C4-2B (cell line): ENCODE results near the gene MAP2K3.
"Not testable (repeated sequence)": the region's sequence is repeated elsewhere in the genome, so short reads cannot be mapped to it uniquely, and the experiment has no call there.

Source experiments
- H3K27ac ChIP-seq: fragments of 450-650 bp; 2 replicates; pipeline ENCODE4 v1.5.1; 2017
- ZFX ChIP-seq: fragments of 450-650 bp; IDR thresholded peaks from 2 replicates; pipeline ENCODE4 v1.6.1; 2017
- TF ChIP-seq, protein P1 (sequence below): fragments of 450-650 bp; conservative IDR thresholded peaks from 2 replicates; pipeline ENCODE4 v1.5.1; 2017; ENCODE audit warnings: mild to moderate bottlenecking

Gene MAP2K3

DNA sequence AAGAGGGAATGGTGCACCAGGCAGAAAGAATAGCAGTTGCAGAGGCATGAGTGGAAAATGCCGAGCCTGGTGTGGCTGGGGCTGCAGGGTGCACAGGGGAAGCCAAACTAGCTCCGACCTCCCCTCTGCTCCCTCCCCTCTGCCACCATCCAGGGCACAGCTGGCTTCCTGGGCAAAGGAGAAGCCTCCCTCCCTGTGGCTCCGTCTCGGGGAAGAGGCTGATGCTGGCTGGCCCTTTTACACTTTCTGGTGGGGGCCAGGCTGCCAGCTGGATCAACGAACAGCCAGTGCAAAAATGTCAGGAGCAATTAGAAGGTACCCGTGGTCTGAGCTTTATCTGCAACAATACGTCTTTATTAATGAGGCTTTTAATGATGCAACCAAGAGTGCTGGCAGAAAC, 54.5 kb downstream of the MAP2K3 start:
- H3K27ac ChIP-seq = no peak overlapping the region
- TF ChIP-seq, protein P1, sequence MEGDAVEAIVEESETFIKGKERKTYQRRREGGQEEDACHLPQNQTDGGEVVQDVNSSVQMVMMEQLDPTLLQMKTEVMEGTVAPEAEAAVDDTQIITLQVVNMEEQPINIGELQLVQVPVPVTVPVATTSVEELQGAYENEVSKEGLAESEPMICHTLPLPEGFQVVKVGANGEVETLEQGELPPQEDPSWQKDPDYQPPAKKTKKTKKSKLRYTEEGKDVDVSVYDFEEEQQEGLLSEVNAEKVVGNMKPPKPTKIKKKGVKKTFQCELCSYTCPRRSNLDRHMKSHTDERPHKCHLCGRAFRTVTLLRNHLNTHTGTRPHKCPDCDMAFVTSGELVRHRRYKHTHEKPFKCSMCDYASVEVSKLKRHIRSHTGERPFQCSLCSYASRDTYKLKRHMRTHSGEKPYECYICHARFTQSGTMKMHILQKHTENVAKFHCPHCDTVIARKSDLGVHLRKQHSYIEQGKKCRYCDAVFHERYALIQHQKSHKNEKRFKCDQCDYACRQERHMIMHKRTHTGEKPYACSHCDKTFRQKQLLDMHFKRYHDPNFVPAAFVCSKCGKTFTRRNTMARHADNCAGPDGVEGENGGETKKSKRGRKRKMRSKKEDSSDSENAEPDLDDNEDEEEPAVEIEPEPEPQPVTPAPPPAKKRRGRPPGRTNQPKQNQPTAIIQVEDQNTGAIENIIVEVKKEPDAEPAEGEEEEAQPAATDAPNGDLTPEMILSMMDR = no peak
- no peak for TF ChIP-seq ZFX

DNA sequence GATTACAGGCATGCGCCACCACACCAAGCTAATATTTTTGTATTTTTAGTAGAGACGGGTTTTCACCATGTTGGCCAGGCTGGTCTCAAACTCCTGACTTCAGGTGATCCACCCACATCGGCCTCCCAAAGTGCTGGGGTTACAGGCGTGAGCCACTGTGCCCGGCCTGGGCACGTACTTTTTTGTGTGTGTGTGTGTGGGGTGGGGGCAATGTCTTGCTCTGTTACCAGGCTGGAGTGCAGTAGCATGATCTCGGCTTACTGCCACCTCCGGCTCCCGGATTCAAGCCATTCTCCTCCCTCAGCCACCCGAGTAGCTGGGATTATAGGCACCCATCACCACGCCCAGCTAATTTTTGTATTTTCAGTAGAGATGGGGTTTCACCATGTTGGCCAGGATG, 55.1 kb downstream of the MAP2K3 start:
- not testable (repeated sequence) for H3K27ac ChIP-seq

DNA sequence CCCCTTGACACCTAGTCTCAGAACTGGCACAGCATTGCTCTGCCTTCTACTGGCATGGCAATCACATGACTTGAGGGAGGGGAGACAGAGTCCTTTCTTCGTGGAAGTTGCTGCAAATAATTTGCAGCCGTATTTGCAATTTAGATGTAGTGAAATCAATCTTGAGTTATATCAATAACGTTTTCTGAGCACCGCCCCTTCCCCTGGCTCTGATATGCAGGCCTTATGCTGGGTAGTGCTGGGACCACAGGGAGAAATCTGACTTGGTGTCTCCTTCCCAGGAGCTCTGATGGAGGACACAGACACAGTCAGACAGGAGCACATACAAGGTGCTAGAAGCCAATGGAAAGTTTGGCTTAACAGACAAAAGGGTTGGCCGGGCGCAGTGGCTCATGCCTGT, 55.9 kb downstream of the MAP2K3 start:
- H3K27ac ChIP-seq = not testable (repeated sequence)

DNA sequence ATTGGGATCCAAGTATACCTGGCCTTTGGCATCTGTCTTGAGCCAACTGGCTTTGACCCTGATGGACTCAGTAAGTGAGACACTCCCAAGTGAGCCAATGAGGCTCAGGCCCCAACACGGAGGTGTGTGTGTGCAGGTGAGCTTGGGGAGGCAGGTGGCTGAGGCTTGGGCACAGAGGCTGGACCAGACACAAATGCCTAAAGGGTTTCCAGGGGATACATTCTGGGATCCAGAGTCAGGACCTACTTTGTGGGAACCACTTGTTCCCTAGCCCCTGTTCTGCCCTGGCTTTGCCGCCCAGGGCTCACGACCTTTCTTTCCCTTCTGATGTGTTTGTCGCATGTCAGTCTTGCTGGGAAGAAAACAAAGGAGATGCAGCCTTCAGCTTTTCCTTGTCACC, 56.8 kb downstream of the MAP2K3 start:
- H3K27ac ChIP-seq = not testable (repeated sequence)

DNA sequence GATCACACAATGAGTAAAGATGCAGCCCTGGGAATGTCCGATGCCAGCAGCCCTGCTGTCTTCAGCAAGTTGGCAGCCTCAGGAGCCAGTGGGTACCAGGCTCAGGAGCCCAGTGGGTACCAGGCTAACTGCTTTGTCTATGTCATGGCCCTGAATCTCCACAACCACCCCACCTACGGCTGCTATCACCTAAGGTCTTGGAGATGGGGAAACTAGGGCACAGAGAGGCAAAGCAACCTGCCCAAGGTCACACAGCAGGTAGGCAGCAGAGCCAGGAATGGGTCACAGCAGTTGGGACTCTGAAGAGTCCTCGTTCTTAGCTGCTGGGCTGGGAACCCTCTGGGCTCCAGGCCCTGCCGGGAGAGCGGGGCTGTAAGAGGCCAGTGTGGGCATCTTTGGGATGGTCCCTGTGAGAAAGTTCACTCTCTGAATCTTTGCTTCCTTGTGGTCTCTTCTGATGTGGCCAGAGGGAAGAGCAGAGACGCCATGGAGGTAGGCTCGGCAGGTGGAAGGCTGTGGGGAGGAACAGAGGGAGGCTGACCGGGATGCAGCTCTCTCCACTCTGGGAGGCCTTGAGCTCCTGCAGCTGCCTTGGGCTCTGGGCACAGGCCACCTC, 57.5 kb downstream of the MAP2K3 start:
- H3K27ac ChIP-seq = not testable (repeated sequence)

DNA sequence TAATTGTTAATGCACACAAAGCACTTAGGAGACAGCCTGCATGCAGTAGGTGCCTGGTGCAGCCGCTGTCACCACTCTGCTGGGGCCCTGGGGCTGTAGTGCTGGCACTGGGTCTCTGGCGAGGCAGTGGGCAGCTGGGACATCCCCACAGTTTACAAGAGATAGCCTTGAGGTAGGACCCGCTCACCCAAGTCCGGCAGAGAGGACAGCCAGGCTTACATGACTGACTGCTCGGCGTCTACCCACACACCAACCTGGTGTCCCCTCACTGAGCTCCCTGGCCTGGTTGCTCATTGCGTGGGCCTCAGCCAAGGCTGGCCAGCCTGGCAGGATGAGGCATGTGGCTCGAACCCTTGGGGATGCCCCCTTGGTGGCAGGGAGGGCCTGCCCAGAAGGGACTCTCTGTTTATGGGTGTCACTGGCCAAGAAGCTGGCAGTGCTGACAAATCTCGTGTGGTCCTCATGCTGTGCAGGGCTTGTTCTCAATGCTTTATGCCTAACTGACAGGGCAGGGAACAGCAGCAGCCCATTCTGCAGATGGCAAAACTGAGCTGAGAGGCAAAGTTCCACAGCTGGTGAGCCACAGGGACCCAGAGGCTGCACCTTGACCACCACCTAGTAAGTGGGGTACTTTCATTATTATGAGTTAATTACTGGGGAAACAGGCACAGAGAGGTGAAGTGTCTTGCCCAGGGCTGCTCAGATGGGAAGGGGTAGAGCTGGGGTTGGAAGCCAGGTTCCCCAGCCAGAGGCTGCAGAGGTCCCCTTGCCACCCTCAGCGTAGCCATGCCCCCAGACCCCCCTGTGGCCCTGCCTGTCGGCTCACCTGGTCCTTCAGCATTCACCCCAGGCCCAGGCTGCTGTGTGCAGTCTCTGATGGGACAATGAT, 58.8 kb downstream of the MAP2K3 start:
- not testable (repeated sequence) for H3K27ac ChIP-seq

DNA sequence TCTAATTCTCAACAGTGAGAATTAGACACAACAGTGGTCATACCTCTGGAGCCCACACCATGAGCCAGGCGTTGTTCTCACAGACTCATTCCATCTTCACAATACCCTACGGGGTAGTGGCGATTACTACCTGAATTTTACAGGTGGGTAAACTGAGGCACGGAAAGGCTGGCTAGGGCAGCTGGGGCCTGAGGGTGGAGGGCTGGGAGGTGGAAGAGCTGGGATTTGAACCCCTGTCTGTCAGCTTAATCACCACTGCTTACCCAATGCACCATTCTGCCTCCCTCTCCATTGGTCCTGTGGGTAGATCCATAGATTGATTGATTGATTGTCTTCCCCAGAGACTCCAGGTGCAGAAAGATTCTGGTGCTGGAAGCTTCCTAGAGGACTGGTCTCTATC, 60.3 kb downstream of the MAP2K3 start:
- not testable (repeated sequence) for H3K27ac ChIP-seq

DNA sequence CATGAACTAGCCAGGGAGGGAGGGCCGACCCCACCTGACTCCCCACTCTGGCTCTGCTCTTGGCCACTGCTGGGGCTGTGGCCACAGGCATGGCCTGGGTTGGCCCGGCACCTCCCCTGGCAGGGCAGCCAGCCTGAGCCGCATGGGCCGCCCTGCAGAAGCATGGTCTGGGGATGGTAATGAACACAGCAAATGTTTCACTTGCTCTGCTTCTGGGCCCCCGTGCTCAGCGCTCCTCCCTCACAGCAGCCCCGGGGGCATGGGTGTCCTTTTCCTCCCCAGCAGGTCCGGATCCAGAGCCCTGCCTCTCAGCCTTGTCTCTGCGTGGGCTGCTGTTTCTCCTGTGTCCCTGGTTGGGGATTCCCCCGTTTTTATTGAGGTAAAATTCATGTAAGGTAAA, 60.7 kb downstream of the MAP2K3 start:
- TF ChIP-seq, protein P1 = no peak
- no peak for TF ChIP-seq ZFX
- no peak overlapping the region for H3K27ac ChIP-seq

DNA sequence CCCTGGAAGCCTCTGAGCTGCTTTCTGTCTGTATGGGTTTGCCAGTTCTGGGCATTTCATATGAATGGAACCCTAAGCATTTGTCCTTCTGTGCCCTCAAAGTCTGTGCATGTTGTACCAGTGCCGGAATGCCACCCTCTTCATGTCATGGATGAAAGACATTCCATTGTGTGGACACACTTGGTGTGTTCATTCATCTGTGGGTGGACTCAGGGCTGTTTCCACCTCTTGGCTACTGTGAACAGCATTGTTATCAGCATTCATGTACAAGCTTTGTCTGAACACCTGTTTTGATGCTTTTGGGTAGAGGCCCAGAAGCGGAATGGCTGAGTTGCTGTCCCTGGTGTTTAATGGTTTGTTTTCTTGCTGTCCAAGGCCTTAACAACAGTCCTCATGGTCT, 61.6 kb downstream of the MAP2K3 start:
- H3K27ac ChIP-seq = not testable (repeated sequence)

DNA sequence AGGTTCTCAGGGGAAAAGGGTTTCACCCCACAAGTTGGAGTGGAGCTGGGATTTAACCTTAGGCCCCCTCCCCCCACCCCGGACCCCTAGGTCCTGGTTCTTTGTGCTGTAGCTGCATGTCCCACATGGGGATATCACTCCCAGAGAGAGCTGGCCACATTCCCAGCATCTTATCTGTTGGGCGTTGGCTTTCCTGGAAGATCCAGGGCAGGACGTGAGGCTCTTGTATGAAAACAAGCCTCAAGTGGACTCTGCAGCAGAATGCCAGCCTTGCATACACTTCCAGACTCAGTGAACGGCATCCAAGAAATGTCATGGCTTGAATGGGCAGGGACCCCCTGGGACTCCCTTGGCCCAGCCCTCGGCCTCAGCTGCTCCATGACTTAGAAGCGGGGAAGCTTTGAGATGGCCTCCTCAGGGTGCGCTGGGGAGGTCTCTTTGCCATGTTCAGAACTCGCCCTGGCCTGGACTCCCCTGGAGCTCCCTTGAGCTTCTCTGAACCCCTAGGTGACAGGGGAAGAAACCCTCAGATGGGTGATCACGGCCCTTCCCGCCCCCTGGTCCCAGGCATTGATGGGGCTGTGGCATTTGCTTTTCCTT, 62.2 kb downstream of the MAP2K3 start:
- not testable (repeated sequence) for H3K27ac ChIP-seq

DNA sequence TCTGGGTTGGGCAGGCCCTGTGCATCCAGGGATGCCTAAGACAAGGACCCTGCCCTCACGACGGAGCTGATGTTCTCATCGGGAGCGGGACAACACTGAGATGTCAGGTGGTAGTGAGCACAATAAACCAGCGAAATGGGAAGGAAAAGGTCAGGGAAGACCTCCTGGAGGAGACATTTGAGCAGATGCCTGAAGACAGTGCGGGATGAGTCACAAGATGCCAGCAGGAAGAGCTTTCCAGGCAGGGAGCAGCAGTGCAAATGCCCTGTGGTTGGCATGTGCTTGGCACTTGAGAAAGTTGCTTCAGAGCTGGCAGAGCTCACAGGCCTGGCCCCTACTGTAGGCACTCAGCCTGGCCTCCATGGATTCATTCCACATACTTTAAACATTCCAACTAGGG, 63.1 kb downstream of the MAP2K3 start:
- not testable (repeated sequence) for H3K27ac ChIP-seq

DNA sequence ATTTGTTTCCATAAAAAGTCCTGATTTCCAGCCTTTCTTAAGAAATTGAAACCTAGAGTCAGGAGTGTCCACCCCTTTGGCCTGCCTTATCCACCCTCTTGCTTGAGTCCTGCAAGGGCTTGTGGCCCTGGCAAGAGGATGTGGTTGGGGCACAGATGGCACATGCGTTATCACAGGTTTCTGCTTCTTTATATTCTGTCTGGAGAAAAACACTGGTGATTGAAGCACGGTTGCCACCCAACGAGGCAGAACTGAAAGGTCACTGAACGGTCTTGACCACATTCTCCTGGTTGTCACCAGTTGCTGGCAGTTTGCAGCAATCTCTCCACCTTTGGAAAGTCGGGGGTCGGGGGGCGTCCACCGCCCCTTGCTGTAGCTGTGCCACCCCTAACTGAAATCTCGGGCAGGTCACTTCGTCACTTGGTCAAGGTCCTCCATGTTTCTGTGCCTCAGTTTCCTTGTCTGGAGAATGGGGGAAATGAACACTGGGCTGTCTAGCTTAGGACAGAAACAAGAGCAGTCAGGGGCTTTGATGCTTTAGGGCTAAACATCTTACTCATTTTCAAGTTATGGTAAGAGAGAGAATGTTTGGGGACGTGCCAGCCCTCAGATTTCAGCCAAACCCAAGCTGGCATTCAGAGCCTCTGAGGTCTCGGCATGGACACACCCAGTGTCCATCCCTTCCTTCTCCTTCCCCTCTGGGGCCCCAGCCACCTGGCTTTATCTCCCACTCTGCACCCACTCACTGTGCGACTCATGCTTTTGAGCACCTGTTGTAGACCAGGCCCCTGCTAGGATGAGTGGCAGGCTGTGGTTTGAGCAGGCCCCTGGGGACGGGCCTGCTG, 63.8 kb downstream of the MAP2K3 start:
- H3K27ac ChIP-seq = not testable (repeated sequence)

DNA sequence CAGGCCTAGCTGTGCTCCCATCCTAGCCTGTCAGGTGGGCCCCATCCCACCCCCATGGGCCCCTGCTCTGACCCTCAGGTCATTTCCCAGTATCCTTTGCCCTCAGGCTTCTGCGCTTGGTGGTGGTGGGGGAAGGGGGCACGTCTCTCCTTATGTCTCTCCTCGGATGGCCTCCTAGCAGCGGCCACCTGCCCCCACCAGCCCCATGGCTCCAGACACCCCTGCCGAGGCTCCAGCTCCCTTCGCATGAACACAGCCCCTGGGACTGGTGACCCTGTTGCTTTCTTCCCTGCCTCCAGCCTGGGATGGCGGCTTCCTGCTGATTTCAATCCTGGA, 64.4 kb downstream of the MAP2K3 start:
- H3K27ac ChIP-seq = not testable (repeated sequence)

DNA sequence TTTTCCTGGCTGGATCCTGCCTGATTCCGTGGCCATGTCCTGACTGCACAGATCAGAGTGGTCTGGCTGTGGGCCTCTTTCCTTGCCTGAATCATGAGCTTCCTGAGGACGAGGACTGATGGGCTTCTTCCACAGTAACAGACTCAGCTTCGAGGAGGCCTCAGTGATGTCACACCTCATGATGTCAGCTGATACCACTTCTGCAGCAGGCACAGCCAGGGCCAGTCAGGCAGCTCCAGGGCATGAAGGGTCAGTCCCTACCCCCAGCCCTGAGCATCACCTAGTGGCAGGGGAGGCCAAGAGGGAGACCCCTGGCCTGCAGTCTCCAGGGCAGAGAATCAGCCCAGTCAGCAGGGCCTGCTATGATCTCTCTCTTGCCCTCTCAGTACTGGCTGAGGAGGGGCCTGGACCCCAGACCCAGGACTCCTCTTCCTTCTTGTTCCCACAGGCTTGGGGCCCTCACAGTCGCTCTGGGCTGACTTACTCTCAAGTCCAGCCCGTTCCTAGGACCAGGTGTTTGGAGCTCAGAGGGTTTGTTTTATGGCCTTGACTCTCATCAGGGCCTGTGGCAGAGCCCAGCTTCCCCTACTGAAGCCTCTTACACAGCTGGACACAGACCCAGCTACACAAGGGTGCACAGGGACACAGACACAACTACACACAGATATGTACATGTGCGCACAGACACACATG, 65.0 kb downstream of the MAP2K3 start:
- H3K27ac ChIP-seq = not testable (repeated sequence)

DNA sequence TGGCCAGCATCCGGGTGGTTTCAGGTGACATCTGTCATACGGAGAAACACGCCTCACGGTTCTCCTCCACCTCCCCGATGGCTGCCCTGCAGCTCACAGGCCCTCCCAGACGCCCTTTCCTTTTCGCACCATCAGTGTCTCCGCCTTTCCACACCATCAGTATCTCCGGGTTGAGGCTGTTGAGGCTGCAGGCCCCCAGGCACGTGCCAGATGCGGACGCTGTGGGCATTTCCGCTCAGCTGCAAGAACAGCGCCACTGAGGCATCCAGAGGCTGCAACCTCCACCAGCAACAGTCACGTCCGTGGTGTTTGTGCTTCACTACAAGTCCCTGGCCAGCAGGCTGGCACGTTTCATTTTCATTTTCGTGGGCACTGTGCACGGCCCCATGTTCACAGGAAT, 66.0 kb downstream of the MAP2K3 start:
- H3K27ac ChIP-seq = not testable (repeated sequence)
